Measurements from ENCODE around the gene SEZ6L2. TPM values are rescaled to one million over a fixed set of nuclear protein-coding genes. Genes with fewer than 3 reads are reported as not detected.

The SEZ6L2 gene
- total RNA-seq, 2 experiments from 2014 or later, result not detected

DNA sequence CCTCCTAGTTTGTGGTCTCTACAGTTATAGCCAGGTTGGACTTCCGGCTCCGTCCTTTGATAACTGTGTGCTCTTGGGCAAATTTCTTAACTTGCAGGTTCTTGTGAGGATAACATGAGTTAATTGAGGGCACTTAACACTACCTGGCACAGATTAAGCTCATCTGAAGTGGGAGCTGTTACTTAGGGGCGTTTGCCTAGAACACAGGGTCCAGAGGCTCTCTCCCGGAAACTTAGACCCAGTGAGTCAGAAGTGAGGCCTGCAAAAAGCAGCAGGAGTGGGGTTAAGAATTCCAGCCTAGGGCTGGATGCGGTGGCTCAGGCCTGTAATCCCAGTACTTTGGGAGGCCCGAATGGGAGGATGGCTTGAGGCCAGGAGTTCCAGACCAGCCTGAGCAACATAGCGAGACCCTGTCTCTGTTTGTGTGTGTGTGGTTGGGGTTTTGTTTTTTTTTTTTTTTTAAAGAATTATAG lies 77.7 kb downstream of the SEZ6L2 start:
- peaks cover 52% of the 10 kb centered on the region for H3K36me3 Mint-ChIP-seq (ENCODE audit: low read depth)
- peak overlapping the region; percentile 83 for H3K27ac Mint-ChIP-seq
- peaks cover 85% of the 10 kb centered on the region for H3K4me1 Mint-ChIP-seq (ENCODE audit: low read depth)
- TF ChIP-seq, protein P1, sequence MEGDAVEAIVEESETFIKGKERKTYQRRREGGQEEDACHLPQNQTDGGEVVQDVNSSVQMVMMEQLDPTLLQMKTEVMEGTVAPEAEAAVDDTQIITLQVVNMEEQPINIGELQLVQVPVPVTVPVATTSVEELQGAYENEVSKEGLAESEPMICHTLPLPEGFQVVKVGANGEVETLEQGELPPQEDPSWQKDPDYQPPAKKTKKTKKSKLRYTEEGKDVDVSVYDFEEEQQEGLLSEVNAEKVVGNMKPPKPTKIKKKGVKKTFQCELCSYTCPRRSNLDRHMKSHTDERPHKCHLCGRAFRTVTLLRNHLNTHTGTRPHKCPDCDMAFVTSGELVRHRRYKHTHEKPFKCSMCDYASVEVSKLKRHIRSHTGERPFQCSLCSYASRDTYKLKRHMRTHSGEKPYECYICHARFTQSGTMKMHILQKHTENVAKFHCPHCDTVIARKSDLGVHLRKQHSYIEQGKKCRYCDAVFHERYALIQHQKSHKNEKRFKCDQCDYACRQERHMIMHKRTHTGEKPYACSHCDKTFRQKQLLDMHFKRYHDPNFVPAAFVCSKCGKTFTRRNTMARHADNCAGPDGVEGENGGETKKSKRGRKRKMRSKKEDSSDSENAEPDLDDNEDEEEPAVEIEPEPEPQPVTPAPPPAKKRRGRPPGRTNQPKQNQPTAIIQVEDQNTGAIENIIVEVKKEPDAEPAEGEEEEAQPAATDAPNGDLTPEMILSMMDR (IDR thresholded peaks at IDR 0.05), result no peak
- intact Hi-C loops (cut with DNase I, micrococcal nuclease), result no loop called here
- peaks cover 30% of the 10 kb centered on the region for H3K36me3 ChIP-seq (ENCODE audit: insufficient read depth, low read length)
- peak overlapping the region; percentile 94 for H3K4me3 ChIP-seq (ENCODE audit: low read length)
- CTCF ChIA-PET, result interaction anchor here (1.0 to 3.9 kb wide), 5 partner anchors 22 to 42 kb away, joined by 3 to 32 read pairs (median 4); partner anchors contain the start of gene KIF22
- H3K9me3 ChIP-seq (ENCODE audit: control insufficient read depth in 1 of 2, insufficient read depth in 1 of 2, low read length in 2 of 2), result no peaks in the 10 kb centered on the region
- no peak for DNase-seq
- H3K27me3 ChIP-seq (ENCODE audit: control insufficient read depth in 1 of 2, insufficient read depth in 2 of 2, low read length in 2 of 2), result no peaks in the 10 kb centered on the region
- ATAC-seq (ENCODE audit: poor library complexity), result no peak
- peak overlapping the region; percentile 98 for H3K4me3 Mint-ChIP-seq
- peaks cover 100% of the 10 kb centered on the region for H3K4me1 ChIP-seq (ENCODE audit: insufficient read depth, low read length)
- H3K27ac ChIP-seq (ENCODE audit: low read depth in 1 of 2, low read length in 2 of 2), result peak overlapping the region; percentile 75 to 83
- POLR2A ChIA-PET, result interaction anchor here (0.6 to 10.4 kb wide), 4 partner anchors 13 to 32 kb away, joined by 3 to 190 read pairs (median 8); partner anchors contain the start of gene MAZ
- no peaks in the 10 kb centered on the region for H3K9me3 Mint-ChIP-seq
- no peaks in the 10 kb centered on the region for H3K27me3 Mint-ChIP-seq

Other genes starting within 250 kb of the SEZ6L2 start
- 10 to 100 TPM; 45.7 to 48.3 TPM for gene SPN, start 236.3 kb downstream of the SEZ6L2 start, total RNA-seq
- under 1 TPM; 0.19 to 0.45 TPM for gene QPRT, start 220.4 kb downstream of the SEZ6L2 start, total RNA-seq
- 100 to 1,000 TPM; 250 to 261 TPM for gene C16orf54, start 153.6 kb downstream of the SEZ6L2 start, total RNA-seq
- gene ZG16, start 121.3 kb downstream of the SEZ6L2 start, total RNA-seq, result not detected
- gene KIF22, start 108.8 kb downstream of the SEZ6L2 start, total RNA-seq, result 100 to 1,000 TPM in 1 of 2 experiments, 10 to 100 TPM in 1; 99.0 to 101 TPM
- gene MAZ, start 93.0 kb downstream of the SEZ6L2 start, total RNA-seq, result 100 to 1,000 TPM; 251 to 253 TPM
- 1 to 10 TPM; 2.2 to 2.3 TPM for gene PRRT2, start 87.4 kb downstream of the SEZ6L2 start, total RNA-seq
- gene PAGR1, start 83.4 kb downstream of the SEZ6L2 start, total RNA-seq, result 10 to 100 TPM; 20.3 TPM
- 100 to 1,000 TPM; 115 to 118 TPM for gene MVP, start 79.1 kb downstream of the SEZ6L2 start, total RNA-seq
- 10 to 100 TPM; 25.7 to 27.0 TPM for gene CDIPT, start 36.3 kb downstream of the SEZ6L2 start, total RNA-seq
- gene ASPHD1, start 938 bp upstream of the SEZ6L2 start, total RNA-seq, result not detected
- gene KCTD13, start 26.7 kb upstream of the SEZ6L2 start, total RNA-seq, result 10 to 100 TPM; 40.0 to 43.8 TPM
- gene TMEM219, start 62.5 kb upstream of the SEZ6L2 start, total RNA-seq, result 10 to 100 TPM; 56.9 to 63.3 TPM
- 10 to 100 TPM; 13.1 to 14.1 TPM for gene TAOK2, start 74.3 kb upstream of the SEZ6L2 start, total RNA-seq
- gene HIRIP3, start 96.1 kb upstream of the SEZ6L2 start, total RNA-seq, result 10 to 100 TPM in 1 of 2 experiments, 1 to 10 TPM in 1; 8.5 to 11.8 TPM
- 10 to 100 TPM; 54.6 to 57.6 TPM for gene INO80E, start 96.7 kb upstream of the SEZ6L2 start, total RNA-seq
- gene DOC2A, start 111.5 kb upstream of the SEZ6L2 start, total RNA-seq, result under 1 TPM; 0.14 TPM
- not detected for gene C16orf92, start 123.6 kb upstream of the SEZ6L2 start, total RNA-seq
- gene TLCD3B, start 131.7 kb upstream of the SEZ6L2 start, total RNA-seq, result not detected
- 100 to 1,000 TPM; 390 to 396 TPM for gene ALDOA, start 166.2 kb upstream of the SEZ6L2 start, total RNA-seq
- 10 to 100 TPM; 83.9 to 87.3 TPM for gene PPP4C, start 176.4 kb upstream of the SEZ6L2 start, total RNA-seq
- gene TBX6, start 192.4 kb upstream of the SEZ6L2 start, total RNA-seq, result under 1 TPM; 0.42 to 0.47 TPM
- gene YPEL3, start 196.7 kb upstream of the SEZ6L2 start, total RNA-seq, result 100 to 1,000 TPM; 154 to 166 TPM
- 1 to 10 TPM; 5.2 to 6.4 TPM for gene GDPD3, start 214.0 kb upstream of the SEZ6L2 start, total RNA-seq
- gene MAPK3, start 223.7 kb upstream of the SEZ6L2 start, total RNA-seq, result 10 to 100 TPM; 49.0 to 51.5 TPM